Activated CD8-positive, alpha-beta memory T cell treated with anti-CD3 and anti-CD28 coated beads, Interleukin-2, amount 50 U/mL, for 1 hour (primary cell): ENCODE measurements around the gene BSN.

ENCODE experiments used
- DNase-seq: peaks from one replicate; pipeline ENCODE4 v3.0.0-alpha.2; 2020; ENCODE audit errors: extremely low read depth

Gene BSN

DNA sequence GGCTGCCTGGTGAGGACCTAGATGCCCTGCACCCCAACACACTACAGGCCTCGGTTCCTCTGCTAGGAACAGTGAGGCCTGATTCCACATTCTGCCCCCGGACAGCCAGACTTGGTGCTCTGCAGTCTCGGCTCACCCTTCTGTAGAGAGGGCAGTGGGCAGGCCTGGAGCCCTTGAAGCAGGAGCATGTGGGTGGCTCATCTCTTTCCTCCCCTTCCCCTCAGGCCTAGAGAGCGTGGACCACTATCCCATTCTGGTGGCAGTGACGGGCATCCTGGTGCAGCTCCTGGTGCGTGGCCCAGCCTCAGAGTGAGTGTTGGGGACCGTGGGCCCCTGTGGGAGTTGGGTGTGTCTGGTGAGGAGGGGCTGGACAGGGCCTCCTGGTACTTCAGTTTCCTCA is 161.9 kb downstream of the BSN start:
- DNase-seq, result no peak

DNA sequence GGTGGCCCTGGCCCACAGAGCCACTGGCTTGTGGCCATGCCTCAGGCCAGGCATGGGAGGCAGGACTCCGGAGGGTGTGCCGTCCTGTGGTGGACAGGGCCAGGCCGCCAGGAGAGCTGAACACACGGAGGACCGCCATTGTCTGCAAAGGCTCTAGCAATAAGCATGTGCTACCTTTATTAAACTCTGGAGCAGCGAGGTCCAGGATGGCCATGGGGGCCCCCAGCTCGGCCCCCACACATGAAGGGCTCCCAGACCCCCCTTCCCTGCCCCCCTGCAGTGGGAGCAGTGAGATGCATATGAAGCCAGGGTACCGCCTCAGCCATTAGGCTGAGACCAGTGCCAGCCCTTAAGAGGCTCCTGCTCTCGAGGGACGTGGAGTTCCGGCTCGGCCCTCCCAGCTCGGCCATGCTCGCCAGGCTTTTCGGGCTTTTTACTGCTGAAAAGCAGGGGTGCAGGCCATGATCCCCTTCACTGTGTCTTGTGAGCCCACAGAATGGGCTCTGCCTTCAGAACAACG is 162.5 kb downstream of the BSN start:
- DNase-seq, result no peak

DNA sequence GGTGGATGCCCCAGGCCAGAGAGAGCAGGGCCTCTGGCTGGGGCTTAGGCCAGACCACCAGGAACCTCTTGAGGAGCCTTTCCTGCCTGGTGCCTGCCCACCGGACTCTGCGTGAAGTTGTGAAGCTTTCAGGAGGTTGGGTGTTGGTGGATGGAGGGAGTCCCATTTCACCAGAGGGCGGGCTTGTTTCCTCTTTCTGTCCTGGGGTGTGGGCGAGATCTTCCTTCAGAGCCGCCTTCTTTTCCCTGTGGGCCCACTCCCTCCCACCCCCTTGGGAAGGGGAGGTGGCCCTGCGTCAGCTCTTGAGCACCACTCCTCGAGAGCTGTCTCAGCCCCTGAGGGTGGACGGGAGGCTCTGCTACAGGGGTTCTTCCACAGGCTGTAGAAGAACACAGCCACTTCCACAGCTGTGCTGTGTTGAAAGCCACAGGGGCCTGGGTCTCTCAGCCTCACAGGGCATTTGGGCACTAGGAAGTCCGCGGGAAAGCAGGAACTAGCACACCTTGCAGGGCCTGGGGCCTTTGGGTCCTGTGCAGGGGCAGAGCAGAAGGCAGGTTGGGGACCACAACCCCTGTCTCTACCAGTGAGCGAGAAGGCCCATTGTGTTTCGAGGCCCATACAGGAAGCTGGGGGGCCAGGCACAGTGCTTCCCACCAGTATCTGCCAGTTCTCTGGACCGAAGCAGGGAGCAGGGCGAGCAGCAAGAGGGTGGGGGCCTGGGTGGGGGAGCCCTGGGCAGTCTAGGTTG is 163.1 kb downstream of the BSN start:
- DNase-seq, result no peak

DNA sequence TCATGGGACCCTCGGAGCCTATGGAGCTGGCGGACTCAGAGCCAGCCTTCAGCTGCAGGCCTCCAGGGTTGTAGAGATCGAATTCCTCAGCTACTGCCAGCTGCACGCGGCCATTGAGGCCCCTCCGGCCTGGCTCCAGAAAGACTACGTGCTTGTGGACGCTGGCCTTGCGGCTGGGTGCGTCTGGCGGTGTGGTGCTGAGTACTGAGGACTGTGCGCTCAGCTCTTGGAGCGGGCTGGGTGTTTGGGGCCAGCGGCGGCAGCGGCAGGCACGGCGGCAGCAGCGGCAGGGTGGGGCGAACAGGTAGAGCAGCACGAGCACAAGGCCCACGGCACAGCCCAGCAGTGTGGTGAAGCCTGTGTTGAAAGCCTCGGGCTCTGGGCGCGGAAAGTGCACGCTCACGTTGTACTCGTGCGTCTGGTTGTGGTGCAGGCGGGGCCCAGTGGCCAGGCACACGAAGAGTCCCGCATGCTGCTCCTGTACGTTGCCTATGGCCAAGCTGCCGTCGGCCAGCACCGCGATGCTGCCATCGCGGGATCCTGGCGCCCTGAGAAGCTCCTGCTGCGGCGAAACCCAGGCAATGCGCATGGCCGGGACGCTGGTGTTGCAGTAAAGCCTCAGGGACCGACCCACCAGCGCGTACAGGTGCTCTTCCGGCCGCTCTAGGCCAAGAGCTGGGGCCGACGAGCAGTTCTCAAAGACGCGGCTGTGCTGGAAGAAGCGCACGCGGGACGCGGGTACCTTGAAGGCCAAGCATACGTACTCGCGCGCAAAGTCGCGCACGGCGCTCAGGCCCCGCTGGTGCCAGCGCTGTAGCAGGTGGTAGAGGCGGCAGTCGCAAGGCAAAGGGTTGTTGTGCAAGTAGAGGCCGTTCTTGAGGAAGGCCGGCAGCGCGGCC is 163.9 kb downstream of the BSN start:
- no peak for DNase-seq

DNA sequence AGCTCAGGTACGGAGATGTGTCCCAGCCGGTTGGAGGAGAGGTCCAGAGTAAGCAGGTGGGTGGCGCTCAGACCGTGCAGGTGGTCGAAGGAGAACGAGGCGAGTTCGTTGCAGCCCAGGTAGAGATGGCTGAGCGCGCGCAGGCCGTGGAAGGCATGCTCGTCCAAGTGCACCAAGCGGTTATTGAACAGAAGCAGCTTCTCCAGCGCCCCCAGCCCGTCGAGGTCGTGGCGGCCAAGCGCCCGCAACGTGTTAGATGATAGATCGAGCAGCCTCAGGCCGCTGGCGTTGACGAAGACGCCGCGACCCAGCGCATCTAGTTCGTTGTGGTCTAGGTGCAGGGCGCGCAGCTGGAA is 164.6 kb downstream of the BSN start:
- no peak for DNase-seq

DNA sequence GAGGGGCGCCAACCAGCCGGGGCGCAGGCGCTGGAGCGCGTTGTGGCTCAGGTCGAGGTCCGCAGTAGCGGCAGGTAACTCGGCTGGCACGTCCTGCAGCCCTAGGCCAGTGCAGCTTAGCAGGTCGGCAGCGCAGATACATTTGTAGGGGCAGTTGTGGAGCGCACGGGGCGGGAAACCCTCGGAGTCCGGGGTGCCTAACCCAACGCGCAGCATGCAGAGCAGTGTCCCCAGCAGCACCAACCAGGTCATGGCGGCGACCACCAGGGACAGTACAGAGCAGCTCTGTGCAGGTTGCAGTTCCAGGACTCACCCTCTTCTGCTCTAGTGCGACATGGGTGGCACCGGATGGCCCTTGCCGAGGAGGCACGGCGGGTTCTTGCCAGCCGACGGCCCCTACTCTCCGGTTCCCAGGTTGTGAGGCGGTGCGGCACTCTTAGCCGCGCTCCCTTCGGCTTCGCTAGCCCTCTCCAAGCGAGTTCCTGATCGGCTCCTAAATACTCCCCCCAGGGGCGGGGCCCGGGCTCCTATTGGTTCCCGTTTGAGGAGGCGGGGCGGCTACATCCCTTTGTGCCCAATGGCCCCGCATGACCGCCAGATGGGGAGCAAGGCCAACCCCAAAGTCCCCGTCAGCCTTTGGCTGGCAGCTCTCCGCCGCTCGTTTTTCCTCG is 165.1 kb downstream of the BSN start, which contains the start of gene AMIGO3:
Gene AMIGO3, minus strand, starts transcription at position 471 of the 671 bp plus-strand sequence. Its CDS starts 219 bp downstream, at position 252.
- peak; percentile 77 for DNase-seq
